Left lobe of liver (tissue), 2 donors: ENCODE measurements around the gene GBX1. TPM values are rescaled to one million over a fixed set of nuclear protein-coding genes. Genes with fewer than 3 reads are reported as not detected.

Source experiments
- ATAC-seq: fragments of 200-7000 bp; cut with Tn5 transposase; one replicate; pipeline ENCODE4 v1.9.1; 2020; ENCODE audit warnings: mild to moderate bottlenecking, moderate library complexity
- DNase-seq: peaks from one replicate; pipeline ENCODE4 v3.0.0-alpha.2; 2020; ENCODE audit warnings: low spot score
- total RNA-seq: library from RNA; stranded (reverse); gene quantifications from one replicate; pipeline ENCODE4 v1.2.1, GENCODE V29; 2021
- donor health status: DM: no; HTN: no; CAD: no; lungs with moderate emphysema.
- donor health status: DM: no; HTN: yes; CAD: no.

Gene GBX1
- total RNA-seq, 1 donor from 2014 or later, result not detected

- DNase-seq, result no peak
- no peak for ATAC-seq
Measured at GRCh38 chr7:151116603-151117440, 50.7 kb downstream of the GBX1 start.

DNA sequence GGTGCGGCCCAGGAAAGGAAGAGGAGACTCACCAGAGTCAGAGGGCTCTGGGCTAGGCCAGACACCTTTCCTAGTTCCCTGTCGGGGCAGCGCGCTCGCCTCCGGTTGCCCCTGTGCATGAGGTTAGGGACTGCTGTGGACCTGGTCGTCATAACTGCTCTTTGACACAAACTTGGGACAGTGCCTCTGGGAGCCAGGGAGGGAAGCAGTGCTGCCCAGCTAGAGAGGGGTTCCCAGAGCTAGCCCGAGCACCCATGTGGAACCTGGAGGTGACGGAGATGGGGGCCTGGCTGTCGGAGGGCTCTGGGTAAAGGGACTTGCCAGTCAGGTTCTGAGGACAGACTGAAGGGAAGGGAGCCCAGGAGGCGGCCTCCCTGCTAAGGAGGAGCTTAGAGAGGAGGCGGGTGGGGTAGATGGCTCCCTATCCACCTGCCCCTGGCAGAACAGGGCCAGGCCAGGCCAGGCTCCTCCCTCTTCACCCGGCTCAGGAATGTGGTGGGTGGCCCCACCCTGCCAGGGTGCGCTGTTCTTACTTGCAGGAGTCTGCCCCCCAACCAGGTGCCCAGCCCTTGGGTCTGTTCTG lies 51.6 kb downstream of the GBX1 start:
- DNase-seq (no peak), ATAC-seq (peak; percentile 9)

DNA sequence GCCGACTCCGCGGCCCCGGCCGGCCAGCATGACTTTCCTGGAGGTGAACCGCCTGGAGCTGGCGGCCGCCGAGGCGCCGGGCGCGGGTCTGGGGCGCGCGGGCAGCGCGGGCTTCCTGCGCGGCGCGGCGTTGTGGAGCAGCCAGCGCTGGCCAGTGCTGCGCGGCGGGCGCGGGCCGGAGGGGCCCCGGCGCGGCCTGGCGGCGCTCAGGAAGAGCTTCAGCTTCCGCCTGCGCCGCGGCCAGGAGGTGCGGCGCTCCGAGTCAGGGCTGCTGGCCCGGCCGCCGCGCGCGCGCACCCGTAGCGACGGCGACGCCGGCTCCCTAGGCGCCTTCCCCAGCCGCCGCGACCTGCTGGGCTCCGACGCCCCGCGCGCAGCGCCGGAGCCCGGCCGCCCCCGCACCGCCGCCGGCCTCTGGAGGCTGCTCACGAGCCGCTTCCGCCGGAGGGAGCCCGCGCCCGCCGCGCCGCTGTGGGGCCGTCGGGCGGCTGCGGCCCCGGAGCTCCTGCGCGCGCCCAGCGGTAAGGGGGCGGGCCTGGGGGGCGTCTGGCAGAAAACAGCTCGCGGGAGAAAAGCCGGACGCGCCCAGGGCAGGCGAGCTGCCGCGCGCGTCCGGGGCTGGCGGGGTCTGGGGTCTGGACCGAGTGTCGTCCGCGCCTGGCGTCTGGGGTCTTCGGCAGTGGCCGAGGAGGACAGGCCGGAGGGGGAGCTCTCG lies 52.2 kb downstream of the GBX1 start:
- DNase-seq (no peak), ATAC-seq (no peak)

- no peak for ATAC-seq
- no peak for DNase-seq
Measured at GRCh38 chr7:151114151-151115090, 53.1 kb downstream of the GBX1 start.

DNA sequence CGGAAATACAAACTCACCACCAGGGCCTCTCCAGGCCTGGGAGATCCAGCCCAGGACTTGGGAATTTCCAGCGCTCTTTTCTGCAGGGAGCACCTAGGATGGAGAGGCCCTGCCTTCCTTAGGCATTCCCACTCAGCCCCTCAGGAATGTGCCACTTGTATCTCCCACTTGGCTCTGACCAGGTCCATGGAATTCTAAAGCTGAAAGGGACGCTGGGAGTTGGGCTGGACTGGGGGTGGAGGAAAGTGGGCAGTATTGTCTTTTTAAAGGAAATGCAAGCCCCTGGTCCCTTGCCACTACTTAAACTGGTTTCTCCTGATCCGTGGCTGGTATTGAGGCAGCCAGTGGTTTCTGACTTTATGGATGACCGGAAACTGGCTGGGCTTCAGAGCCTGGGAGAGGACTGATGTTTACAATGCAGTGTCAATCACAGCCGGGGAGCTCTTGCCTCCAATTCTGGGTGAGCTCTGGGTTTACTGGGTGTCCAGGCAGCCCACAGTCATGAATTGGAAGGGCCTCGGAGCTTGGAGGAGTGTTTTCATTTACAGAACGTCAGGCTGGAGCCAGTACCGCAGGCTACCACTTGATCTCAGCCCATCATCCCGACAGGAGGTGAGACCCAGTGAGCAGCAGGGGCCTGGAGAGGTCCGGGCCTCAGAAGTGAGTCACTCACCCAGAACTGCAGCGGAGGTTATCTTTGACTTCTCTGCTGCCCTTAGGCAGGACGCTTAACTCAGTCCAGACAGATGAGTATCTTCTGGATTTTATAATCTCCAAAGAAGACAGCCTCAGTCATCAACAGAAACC lies 53.9 kb downstream of the GBX1 start:
- DNase-seq (no peak), ATAC-seq (no peak)

GRCh38 chr7:151110941-151111645 lies 56.4 kb downstream of the GBX1 start:
- ATAC-seq (peak; percentile 92), DNase-seq (peak; percentile 77)

- ATAC-seq (peak; percentile 5), DNase-seq (no peak)
Measured at GRCh38 chr7:151110236-151110940, 57.1 kb downstream of the GBX1 start.

DNA sequence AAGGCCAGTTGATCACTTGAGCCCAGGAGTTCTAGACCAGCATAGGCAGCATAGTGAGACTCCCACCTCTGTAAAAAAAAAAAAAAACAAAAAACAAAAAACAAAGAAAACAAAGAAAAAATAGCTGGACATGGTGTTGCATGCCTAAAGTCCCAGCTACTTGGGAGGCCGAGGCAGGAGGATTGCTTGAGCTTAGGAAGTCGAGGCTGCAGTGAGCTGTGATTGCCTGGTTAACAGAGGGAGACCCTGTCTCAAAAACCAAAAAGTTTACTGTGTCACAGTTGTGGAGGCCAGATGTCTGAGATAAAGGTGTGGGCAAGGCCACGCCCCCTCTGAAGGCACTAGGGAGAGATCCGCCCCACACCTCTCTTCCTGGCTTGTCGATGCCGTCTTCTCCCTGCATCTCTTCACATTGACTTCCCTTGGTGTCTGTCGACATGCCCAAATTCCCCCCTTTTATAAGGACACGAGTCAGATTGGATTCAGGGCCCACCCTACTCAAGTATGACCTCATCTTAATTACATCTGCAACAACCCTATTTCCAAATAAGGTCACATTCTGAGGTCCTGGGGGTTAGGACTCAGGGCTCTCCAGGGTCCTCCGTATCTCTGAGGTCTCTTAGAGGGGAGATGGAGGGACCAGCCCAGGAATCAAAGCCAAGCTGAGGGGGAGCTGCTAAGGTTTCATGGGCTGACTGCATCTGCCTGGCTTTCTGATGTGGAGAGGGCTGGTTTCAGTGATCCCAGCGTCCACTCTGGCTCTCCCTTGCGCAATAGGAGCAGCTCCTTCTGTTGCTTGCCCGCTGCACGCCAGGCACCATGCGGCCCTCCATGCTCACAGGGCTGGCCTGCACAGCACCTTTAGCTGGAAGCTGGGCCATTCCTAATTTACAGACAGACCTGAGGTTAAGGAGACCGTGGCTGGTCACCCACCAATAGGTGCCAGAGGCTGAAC lies 58.1 kb downstream of the GBX1 start:
- DNase-seq (no peak), ATAC-seq (peak; percentile 60)

DNA sequence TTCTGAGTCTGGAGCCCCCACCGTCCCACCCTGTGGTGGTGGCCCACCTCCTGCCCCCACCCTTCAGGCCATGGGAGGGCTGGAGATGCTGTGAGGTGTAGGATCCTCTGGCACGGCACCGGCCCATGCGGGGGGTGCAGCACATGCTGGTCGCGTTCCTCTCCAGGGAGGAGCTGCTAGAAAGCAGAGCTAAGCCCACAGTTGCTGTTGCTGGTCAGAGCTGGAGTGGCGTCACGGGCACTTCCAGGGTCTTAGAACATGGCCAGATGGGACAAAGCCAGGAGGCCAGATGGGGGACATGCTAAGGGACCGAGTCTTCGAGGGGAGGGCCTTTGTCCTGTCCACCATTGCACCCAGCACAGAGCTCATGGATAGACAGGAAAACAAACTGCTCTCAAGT lies 59.6 kb downstream of the GBX1 start:
- DNase-seq, result no peak
- ATAC-seq, result no peak

- DNase-seq, result no peak
- no peak for ATAC-seq
Measured at GRCh38 chr7:151104411-151105235, 62.9 kb downstream of the GBX1 start.

DNA sequence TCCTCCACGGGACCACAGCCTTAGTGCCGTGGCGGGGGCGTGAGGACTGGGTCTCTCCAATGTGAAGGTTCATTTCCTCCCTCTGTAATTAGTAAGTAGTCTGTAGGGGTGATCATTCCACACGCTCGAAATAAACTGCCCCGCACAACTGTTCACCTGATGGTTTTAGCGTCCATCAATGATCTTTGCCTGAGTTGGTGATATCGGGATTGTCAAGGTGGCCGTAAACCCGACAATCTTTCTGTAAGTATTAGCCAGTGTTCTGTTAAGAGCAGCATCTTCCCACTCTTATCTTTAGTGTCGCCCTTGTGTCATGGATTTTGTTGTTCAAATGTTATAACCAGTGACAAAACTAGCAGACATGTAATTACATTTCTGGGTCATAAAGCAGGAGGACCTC lies 63.5 kb downstream of the GBX1 start:
- DNase-seq (no peak), ATAC-seq (no peak)

GRCh38 chr7:151102991-151103390 lies 64.5 kb downstream of the GBX1 start:
- no peak for ATAC-seq
- no peak for DNase-seq

GRCh38 chr7:151101621-151102396 lies 65.7 kb downstream of the GBX1 start:
- ATAC-seq, result no peak
- DNase-seq, result no peak

GRCh38 chr7:151100921-151101320 lies 66.6 kb downstream of the GBX1 start:
- no peak for DNase-seq
- no peak for ATAC-seq

- ATAC-seq (no peak), DNase-seq (no peak)
Measured at GRCh38 chr7:151099486-151100211, 67.8 kb downstream of the GBX1 start.
